ENCODE measurements around the gene FIZ1.
"Not testable (repeated sequence)": the region's sequence is repeated elsewhere in the genome, so short reads cannot be mapped to it uniquely, and the experiment has no call there.

The FIZ1 gene

DNA sequence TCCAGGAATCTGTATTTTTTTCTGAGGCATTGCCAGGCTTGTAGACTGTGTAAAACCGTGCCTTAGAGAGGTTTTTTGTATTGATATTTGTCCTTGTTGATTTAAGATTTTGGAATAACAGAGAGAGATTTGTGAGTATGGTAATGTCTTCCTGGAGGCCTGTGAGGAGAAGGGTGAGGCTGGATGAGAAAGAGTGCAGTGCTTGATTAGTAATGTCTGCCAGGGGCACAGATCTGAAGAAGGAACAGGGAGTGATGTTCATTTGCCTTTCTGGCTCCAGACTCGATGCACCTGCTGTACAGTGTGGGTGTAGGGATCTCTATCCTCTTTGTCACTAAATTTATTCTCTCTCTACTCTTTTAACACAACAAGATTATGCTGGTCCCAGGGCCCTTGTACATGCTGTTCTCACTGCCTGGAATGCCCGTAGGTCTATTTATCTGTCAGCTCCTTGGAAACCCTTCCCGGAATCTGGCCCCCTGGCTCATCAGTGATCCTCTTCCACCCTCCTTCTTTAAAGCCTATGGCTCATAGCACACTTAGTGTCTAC, 4.2 kb downstream of the FIZ1 start:
- no peak for DNase-seq (ENCODE audit: low read depth)

DNA sequence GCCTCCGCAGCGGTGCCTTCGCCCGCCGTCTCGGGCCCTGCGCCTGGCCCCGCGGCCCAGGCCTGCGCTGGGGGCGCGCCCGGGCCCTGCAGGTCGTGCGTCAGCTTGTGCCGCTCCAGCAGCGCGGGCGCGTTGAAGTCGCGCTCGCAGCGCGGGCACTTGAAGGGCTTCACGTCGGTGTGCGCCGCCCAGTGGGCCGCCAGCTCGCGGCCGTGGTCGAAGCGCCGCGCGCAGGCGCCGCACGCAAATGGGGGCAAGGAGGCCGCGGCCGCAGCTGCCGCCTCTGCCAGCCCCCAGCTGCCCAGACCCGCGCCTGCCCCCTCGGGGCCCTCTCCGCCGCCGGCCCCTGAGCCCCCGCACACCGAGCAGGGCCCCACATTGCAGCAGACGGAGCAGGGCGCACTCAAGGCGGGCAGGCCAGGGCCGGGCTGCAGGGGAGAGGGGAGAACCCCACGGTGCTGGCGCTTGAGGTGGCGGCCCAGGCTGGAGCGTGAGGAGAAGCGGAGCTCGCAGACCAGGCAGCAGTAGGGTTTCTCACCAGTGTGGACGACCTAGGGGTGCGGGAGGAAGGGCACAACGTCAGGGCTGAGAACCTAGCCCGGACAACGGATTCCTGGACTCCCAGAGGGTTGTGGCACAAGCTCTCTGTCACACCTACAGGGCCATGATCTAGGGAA, 6.1 kb downstream of the FIZ1 start:
- no peak for DNase-seq (ENCODE audit: low read depth)

DNA sequence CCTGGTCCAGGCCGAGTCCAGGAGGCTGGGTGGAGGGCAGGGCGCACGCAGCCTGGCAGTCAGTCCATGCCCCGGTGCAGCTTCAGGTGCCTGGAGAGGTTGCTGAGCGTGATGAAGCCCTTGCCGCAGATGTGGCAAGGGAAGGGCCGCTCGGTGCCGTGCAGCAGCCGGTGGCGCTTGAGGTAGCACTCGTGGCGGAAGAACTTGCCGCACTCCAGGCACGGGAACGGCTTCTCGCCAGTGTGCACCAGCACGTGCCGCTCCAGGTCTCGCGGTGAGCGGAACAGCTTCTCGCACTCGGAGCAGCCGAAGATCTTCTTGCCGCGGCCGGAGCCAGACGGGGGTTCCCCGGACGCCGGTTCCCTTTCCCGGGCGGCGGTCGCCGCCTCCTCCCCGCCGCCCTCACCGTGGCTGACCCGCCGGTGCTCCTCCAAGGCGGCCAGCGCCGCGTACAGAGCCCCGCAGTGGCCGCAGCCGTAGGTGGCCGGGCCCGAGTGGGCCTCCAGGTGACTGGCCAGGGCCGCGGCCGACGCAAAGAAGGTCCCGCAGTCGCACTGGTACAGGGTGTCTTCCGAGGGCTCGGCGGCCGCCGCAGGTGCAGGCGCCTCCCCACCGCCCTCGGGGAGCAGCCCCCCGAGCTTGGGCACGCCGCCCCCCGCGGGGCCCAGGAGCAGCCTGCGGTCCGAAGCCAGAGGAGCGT, 6.8 kb downstream of the FIZ1 start:
- no peak for DNase-seq (ENCODE audit: low read depth)

DNA sequence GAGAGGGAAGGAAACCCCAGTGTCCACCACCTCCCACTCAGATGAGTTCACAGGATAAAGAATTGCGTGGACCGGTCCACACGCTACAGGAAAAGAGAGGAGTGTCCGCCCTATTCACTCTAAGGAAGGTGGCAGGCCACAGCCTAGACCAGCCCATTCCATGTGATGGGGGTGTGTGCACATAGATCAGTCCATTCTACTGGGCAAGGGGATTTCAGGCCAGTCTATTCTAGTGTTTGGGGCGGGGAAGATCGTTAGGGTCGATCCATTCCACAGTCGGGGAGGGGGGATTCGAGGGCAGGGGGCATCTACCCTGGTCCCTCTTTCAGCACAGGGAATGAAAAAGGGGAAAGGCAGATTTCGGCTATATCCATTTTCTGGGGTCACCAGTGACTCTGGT, 7.8 kb downstream of the FIZ1 start:
- DNase-seq (ENCODE audit: low read depth): no peak

DNA sequence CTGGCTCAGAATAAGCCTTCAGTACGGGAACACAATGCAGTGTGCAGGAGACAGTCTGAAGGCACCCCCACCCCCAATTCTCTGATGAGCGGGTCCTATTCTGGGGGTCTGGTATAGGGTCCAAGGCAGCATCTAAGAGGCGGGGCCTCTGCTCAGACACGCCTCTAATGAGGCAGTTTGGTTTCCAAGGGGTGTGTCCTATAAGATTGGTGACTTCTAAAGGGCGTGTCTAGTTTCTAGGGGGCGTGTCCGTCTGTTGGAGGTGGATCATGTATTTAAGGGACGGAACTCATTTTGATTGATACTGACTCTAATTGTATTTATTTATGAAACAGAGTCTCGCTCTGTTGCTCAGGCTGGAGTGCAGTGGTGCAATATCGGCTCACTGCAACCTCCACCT, 8.7 kb downstream of the FIZ1 start:
- no peak for DNase-seq (ENCODE audit: low read depth)

DNA sequence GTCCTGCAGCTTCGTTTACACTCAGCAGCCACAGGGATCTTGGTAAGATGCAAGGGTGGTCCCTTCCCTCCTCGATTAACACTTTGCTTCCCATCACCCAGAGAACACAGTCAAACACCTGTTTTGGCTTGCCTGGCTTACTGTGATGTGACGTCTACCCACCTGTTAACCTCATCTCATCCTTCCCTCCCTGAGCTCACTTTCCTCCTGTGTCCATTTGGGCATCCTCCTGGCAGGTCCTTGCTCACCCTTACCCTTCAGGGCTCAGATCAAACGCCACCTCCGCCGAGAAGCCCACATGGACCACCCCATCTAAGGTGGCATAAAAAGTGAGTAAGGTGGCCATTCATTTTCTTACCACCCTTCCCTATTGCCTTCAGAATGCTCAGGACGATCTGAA, 9.2 kb downstream of the FIZ1 start:
- DNase-seq (ENCODE audit: low read depth): no peak

DNA sequence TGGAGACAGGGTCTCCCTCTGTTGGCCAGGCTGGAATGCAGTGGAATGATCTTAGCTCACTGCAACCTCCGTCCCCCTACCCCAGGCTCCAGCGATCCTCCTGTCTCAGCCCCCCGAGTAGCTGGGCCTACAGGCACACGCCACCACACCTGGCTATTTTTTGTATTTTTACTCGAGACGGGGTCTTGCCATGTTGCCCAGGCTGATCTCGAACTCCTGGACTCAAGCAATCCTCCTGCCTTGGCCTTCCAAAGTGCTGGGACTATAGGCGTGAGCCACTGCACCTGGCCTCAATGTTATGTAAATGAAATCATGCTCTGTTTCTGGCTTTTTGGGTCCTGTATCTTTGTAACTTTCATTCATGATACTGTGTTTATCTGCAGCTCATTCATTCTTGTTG, 10.6 kb downstream of the FIZ1 start:
- DNase-seq (ENCODE audit: low read depth): no peak

DNA sequence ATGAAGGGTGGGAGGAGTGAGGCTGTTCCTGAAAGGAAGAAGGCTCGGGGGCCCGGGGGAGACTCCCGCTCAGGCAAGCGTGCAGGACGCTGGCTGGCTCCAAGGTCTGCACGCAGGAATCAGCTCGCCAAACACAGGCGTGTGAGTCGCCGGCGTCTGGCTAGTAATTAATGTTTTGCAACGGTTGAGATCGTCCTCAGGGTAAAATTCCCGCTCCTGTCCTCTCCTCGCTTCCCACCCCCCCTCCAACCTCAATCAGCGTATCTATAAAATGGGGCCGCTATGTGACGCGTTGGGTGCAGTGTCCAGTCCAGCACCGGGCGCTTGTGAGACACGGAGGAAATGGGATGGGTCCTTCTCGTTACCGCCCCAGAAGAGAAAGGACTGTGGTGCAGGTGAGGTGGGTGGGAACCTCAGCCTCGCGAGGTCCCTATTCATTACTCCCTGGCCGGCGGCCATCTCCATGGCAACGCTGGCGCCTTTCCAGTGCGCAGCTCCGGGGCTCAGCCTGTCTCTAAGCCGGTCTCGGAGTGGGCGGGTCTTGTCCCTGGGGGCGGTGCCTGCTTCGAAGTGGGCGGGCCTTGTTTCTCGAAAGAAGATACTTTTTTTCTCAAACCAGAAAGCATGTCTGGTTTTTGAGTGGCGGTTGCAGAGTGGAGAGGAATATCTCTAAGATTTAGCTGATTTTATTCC, 12.2 kb downstream of the FIZ1 start:
- DNase-seq (ENCODE audit: low read depth): peak; percentile 84

DNA sequence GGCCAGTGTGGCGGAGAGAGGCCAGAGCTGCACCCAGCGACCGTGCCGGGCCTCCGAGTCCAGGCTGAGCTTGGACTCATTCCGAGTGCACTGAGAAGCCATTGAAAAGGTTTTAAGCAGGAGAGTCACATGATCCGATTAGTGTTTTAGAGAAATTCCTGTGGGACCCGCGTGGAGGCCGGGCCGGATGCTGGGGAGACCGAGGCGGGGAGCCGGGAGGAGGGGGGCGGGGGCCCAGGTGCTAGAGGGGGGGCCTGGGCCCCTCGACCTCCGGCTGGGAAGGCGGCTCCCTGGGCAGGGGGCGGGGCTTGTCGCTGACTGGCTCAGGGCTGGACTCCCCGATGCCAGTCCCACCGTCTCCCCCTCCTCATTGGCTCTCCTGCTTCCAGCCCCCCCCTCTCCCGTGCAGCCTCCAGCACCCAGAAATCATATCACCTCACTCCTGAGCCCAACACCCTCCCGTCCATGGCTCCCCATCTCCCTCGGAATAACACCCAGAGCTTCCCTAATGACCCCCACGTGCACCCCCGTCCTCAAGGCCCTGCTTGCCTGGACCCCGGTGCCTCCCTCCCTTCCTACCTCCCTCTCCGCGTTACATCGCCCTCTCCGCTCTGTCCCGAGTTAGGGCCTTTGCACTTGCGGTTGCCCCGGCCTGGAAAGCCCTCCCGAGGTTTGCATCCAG, 13.5 kb downstream of the FIZ1 start:
- DNase-seq (ENCODE audit: low read depth): peak; percentile 30

DNA sequence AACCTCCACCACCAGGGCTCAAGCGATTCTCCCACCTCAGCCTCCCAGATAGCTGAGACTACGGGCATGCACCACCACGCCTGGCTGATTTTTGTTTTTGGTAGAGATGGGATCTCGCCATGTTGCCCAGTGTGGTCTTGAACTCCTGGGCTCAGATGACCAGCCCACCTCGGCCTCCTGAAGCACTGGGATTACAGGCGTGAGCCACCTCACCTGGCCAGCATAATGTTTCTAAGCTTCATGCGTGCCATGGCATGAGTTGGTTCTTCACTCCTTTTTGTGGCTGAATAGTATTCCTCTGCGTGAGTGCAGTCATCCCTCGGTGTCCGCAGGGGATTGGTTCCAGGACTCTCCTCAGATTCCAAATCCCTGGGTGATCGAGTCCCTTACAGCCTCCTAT, 14.4 kb downstream of the FIZ1 start:
- no peak for DNase-seq (ENCODE audit: low read depth)

DNA sequence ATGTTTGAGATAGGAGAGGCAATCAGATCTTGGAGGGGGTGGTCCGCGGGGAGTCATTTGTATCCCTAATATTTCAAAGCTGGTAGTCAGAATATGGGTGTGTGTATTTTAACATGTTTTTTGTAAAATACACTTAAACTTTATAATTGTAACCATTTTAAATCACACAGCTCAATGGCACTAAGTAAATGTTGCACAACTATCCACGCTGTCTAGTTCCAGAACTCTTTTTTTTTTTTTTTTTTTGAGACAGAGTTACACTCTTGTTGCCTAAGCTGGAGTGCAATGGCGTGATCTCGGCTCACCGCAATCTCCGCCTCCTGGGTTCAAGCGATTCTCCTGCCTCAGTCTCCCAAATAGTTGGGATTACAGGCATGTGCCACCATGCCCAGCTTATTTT, 15.4 kb downstream of the FIZ1 start:
- DNase-seq (ENCODE audit: low read depth): not testable (repeated sequence)

DNA sequence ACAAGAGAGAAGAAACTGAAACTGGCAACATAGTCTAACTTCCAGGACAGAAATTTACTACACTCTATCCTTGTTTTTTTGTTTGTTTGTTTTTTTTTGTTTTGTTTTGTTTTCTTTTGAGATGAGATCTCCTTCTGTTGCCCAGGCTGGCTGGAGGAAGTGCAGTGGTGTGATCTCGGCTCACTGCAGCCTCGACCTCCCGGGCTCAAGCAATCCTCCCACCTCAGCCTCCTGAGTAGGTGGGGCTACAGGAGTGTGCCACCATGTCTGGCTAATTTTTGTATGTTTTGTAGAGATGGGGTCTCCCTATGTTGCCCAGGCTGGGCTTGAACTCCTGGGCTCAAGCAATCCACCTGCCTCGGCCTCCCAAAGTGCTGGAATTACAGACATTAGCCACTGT, 17.0 kb downstream of the FIZ1 start:
- DNase-seq (ENCODE audit: low read depth): not testable (repeated sequence)

DNA sequence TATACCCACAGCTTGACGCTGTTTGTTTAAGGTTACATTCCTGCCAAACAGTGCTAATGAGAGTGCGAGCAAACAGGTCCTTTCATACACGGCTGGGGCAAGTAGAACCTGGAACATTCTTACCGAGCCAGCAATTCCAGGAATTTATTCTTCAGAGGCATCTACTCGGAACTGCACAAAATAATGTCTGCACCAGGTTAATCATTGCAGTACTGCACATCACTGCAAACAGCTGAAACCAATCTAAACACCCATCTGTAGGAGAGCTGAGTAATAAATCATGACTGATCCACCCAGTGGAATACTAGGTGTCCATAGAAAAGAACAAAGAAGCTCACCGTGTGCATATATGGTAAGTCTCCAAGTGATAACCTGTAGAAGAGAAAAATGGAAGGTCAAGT, 17.5 kb downstream of the FIZ1 start:
- no peak for DNase-seq (ENCODE audit: low read depth)

DNA sequence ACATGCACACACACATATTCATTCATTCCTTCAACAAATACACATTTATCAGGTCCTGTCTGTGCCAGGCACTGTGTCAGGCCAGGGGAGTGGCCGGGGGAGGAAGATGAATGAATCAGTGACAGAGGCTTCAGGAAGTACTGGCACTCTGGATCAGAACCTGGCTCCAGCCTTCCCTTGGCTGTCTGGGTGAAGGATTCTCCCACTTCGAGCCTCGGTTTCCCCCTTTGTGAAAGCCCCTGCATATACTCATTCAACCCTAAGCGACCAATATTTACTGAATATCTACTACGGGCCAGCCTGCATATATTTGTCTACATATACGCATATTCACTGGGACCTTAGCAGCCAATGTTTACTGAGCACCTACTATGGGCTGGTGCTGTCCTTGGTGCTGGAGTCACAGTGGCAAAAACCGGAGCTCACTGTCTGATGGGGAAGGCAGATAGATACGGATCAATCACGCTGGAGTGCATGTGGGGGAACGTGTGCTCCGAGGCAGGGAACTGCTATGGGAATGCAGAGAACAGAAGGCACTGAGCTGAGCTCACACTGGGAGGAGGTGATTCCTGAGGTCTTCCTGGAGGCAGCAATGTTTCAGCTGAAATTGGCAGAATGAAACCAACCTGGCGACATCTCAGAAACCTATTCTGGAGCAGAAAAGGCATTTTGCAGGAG, 18.0 kb downstream of the FIZ1 start:
- no peak for DNase-seq (ENCODE audit: low read depth)

DNA sequence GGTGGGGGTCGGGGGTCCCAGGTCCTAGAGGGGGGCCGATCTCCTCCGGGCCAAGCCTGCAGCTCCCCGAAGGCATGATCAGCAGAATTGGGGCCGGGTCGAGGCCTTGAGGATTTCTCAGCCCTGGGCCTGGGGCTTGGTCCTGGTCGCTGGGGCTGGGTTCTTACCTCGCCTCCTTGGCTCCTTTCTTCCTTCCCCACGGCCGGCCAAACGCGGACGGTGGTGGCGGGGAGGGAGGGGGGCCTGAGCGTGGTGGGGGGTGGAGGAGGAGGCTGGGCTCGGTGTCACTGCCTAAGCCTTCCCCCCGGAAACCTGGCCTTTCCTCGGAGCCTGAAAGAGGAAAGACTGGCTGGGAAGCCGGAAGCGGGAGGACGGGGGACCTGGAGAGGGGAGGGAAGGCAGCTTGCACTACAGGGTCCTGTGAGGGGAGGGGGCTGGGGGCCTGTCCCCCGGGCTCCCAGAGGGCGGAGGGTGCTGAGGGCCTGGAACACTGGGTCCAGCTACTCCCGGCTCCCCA, 18.6 kb downstream of the FIZ1 start, which contains the start of gene ZNF579:
ZNF579 (minus strand) TSS at position 221 of the 517 bp plus-strand sequence. CDS start 1,209 bp downstream, outside the sequence.
- peak; percentile 39 for DNase-seq (ENCODE audit: low read depth)

DNA sequence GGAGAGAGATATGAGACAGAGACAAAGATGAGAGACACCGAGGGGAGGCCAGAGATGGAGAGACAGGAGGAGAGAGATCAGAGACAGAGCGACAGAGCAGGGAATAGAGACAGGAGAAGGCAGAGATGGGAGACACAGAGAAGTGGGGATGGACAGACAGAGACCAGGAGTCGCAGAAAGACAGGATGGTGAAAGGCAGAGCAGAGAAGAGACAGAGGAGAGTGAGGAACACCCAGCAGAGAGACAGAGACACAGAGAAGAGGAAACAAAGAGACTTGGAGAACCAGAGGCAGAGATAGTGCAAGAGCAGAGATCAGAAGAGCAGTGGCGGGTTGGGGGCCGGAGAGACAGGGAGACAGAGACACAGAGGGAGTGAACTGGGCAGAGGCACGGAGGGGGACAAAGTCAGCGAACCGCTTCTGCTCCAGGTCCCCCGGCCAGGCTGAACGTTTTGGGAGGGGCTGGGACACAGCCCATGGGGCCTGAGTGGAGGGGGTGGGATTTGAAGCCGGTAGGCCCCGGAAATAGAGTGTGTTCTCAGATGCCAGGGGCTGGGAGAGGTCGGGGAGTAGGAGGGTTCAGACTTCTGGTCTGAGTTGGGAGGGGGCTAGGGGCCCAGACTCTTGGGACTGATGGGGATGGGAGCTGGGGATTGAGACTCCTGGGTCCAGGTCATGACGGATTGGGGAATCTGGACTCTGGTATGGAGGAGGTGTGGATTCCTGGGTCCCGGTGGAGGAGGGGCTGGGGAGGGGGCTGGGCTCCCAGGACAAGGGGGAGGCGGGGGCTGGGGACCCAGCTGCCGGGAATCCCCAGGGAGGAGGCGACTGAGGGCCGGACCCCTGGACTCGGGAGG, 19.3 kb downstream of the FIZ1 start:
- DNase-seq (ENCODE audit: low read depth): no peak

DNA sequence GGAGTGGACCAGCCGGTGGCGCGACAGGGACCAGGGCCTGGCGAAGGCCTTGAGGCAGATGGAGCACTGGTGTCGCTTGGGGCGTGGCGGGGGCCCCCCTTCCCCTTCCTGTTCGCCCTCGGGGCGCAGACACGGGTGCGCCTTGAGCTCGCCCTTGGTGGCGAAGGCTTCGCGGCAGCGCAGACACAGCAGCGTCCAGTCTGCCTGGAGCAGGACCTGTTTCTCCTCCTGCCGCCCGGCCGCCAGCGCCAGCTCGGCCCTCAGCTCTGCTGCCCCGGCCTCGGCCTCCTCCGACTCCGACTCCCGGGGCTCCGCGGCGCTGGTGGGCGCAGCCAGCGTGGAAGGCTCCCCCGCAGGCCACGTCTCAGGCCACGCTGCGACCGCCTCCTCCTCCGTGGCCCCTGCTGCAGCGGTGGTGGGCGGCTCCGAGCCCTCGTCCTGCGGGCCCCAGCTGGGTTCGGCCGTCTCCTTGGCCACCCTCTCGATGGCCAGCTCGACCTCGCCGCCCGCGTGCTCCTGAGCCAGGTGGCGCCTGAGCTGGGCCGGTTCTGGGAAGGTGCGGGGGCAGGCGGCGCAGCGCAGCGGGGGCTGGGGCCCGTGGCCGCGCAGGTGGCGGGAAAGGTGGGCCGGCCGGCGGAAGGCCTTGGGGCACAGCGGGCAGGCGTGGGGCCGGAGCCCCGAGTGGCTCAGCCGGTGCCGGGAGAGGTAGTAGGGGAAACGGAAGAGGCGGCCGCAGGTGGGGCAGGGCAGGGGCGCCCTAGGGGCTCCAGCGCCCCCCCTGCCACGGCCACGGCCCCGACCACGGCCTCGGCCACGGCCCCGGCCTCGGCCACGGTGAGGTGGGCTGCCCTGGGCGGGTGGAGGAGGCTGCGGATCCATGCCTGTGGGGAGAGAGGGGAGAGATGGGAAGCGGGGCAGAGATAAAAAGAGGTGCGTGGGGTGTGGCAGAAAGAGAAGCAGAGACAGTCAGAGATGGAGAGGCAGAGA, 20.3 kb downstream of the FIZ1 start:
- no peak for DNase-seq (ENCODE audit: low read depth)

DNA sequence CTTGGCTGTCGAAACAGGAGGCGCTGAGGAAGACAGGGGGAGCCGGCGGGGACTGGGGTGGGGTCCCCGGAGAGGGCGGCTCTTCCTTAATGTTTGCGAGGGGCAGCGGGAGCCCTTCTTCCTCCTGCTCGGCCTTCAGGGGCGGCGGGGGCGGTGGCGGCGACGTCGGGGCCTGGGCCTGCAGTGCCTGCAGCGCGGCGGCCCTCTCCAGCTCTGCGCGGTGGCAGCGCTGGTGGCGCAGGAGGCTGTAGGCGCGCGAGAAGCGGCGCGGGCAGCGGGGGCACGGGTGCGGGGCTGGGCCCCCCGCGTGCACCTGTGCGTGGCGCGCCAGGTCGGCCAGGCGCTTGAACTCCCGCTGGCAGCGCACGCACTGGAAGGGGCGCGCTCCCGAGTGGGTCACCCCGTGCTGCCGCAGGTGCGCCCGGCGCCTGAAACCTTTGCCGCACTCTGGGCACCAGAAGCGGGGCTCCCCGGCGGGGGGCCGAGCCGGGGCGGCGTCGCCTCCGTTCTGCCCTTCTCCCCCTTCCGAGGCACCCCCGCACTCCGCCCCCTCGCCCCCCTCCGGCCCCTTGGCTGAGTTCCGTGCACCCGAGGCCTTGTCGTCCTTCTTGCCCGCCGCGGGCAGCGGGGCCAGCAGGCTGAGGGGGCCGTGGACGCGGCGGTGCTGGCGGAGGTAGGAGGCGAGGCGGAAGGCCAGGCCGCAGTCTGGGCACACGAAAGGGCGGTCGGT, 21.1 kb downstream of the FIZ1 start:
- DNase-seq (ENCODE audit: low read depth): no peak

DNA sequence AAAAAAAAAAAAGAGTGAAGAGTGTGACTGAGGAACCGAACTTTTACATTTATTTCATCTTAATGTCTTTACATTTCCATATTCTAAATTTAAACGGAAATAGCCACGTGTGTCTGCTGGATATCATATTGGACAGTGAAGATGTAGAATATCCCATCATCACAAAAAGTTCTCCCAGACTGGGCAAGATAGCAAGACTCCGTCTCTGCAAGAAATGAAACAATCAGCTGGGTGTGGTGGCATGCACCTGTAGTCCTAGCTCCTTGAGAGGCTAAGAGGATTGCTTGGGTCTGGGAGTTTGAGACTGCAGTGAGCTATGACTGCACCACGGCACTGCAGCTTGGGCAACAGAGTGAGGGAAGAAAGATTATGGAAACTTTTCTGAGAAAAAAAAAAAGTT, 22.6 kb downstream of the FIZ1 start:
- DNase-seq (ENCODE audit: low read depth): no peak

Measured in T-helper 22 cell (primary cell).